K562 (cell line): ENCODE measurements around the gene MAD2L1BP. TPM values are rescaled to one million over a fixed set of nuclear protein-coding genes. Genes with fewer than 3 reads are reported as not detected.

Experiments used
- BHLHE40 ChIP-seq: IDR thresholded peaks from 2 replicates; pipeline ENCODE4 v1.6.1; 2011; ENCODE audit warnings: low read length, improper control_type of control experiment
- BRF2 ChIP-seq: IDR thresholded peaks from 3 replicates; pipeline ENCODE4 v1.6.1; 2011; ENCODE audit warnings: borderline replicate concordance, mild to moderate bottlenecking; ENCODE audit not compliant: insufficient read length, insufficient read depth
- E4F1 ChIP-seq: fragments of 250-450 bp; sonication (Bioruptor Pico); IDR thresholded peaks from 2 replicates; pipeline ENCODE4 v1.5.0; 2021; ENCODE audit warnings: mild to moderate bottlenecking, borderline replicate concordance
- ELF4 ChIP-seq: fragments of 450-650 bp; formaldehyde crosslinking; IDR thresholded peaks from 2 replicates; pipeline ENCODE4 v1.4.0; 2022; ENCODE audit warnings: missing genetic modification characterization
- KAT7 ChIP-seq: sonication (generic); formaldehyde crosslinking; IDR thresholded peaks from 2 replicates; pipeline ENCODE4 v1.8.0; 2022; ENCODE audit warnings: missing genetic modification reagents, mild to moderate bottlenecking, borderline replicate concordance
- MYNN ChIP-seq, 2 experiments: sonication (generic); formaldehyde crosslinking in 1 of 2; IDR thresholded peaks; 2 replicates each; pipeline versions ENCODE4 v1.5.0 to v1.6.1; 2016 to 2020; ENCODE audit warnings: antibody characterized with exemption in 1 of 2, missing genetic modification reagents in 1 of 2
- RBFOX2 ChIP-seq: fragments of 200-400 bp; formaldehyde crosslinking; IDR thresholded peaks from 2 replicates; pipeline ENCODE4 v1.6.1; 2017; ENCODE audit warnings: low read depth, mild to moderate bottlenecking, low read length, moderate library complexity
- RCOR1 ChIP-seq, 2 experiments: IDR thresholded peaks; 2 replicates each; pipeline ENCODE4 v1.6.1; 2012; ENCODE audit warnings: low read depth in 2 of 2, low read length in 2 of 2, borderline replicate concordance in 1 of 2, improper control_type of control experiment in 1 of 2
- SMAD4 ChIP-seq: fragments of 250-450 bp; sonication (Bioruptor Pico); conservative IDR thresholded peaks from 2 replicates; pipeline ENCODE4 v1.8.0; 2021; ENCODE audit warnings: inconsistent platforms, mild to moderate bottlenecking, moderate library complexity
- SREBF2 ChIP-seq: sonication (generic); formaldehyde crosslinking; IDR thresholded peaks from 2 replicates; pipeline ENCODE4 v1.4.0; 2020; ENCODE audit warnings: mild to moderate bottlenecking, missing genetic modification reagents
- TCF7 ChIP-seq: sonication (generic); IDR thresholded peaks from 2 replicates; pipeline ENCODE4 v1.6.1; 2016; ENCODE audit warnings: antibody characterized with exemption, borderline replicate concordance
- XRCC4 ChIP-seq: IDR thresholded peaks from one replicate; pipeline ENCODE4 v1.6.1; 2011; ENCODE audit not compliant: insufficient read depth, insufficient read length; ENCODE audit errors: extremely low read depth
- ZBTB40 ChIP-seq, 2 experiments: fragments of 450-650 bp in 1 of 2; sonication (generic) in 1 of 2; formaldehyde crosslinking in 1 of 2; IDR thresholded peaks; 2 replicates each; pipeline versions ENCODE4 v1.7.1 to v1.9.0; 2016 to 2022; ENCODE audit warnings: inconsistent platforms in 1 of 2, mild to moderate bottlenecking in 1 of 2, missing genetic modification reagents in 1 of 2
- polyA plus RNA-seq, 8 experiments: library from polyadenylated mRNA; depleted of rRNA in 4 of 8; stranded (reverse) in 5 of 8; unstranded in 3 of 8; fragments of >200 nt; fragmentation: Nextera tagmentation in 2 of 8; fragmentation: Illumina TruSeq in 1 of 8; extraction: Ambion mirVana in 2 of 8; extraction: Trizol in 1 of 8; gene quantifications; 2 replicates each; pipeline versions ENCODE4 v1.2.1 to v1.2.3, GENCODE V29; 2011 to 2014; ENCODE audit warnings: inconsistent platforms in 1 of 8, missing spikeins in 1 of 8
- total RNA-seq, 7 experiments: library from RNA; depleted of rRNA in 6 of 7; stranded (reverse); fragments of >200 nt in 6 of 7; fragmentation: Illumina TruSeq in 2 of 7; extraction: Trizol in 2 of 7; gene quantifications; 2 replicates each; pipeline versions ENCODE4 v1.2.1 to v1.2.3, GENCODE V29; 2011 to 2021; ENCODE audit warnings: low replicate concordance in 1 of 7

MAD2L1BP gene
- total and polyA plus RNA-seq, 9 of the 15 experiments (the other 6 are each of a cell fraction or from before 2014, with no cell fraction given) = 69.7 to 321 (median 111) TPM

DNA sequence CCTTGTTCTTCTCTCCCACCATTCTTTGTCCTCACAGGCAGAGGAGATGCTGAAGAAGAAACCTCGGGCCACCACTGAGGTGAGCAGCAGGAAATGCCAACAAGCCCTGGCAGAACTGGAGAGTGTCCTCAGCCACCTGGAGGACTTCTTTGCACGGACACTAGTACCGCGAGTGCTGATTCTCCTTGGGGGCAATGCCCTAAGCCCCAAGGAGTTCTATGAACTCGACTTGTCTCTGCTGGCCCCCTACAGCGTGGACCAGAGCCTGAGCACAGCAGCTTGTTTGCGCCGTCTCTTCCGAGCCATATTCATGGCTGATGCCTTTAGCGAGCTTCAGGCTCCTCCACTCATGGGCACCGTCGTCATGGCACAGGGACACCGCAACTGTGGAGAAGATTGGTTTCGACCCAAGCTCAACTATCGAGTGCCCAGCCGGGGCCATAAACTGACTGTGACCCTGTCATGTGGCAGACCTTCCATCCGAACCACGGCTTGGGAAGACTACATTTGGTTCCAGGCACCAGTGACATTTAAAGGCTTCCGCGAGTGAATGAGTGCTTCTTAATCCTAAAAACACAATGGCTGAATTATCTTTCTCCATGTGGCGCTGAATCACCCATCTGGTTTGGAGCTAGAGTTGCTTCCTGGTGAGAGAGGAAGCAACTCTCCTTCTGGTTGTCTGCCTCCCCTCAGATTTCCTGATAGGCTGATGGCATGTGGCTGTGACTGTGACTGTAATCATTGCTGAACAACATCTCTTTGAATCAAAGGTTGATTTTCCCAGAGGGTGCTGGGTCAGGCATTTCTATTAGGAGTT, 4.6 kb downstream of the MAD2L1BP start (continued):
- TF ChIP-seq ZBTB40 (IDR thresholded peaks at IDR 0.05) (0 out of 2 replicates have a peak, but pooled peaks have one; percentile 21), ZBTB40 (CRISPR knock-in tag; IDR thresholded peaks at IDR 0.05) (no peak), BRF2 (no peak), BHLHE40 (no peak; the same call in 1 of the 2 replicates), MYNN (IDR thresholded peaks at IDR 0.05) (peak; percentile 54; the same call in 1 of the 2 replicates), MYNN (CRISPR knock-in tag; IDR thresholded peaks at IDR 0.05) (no peak), KAT7 (CRISPR knock-in tag) (no peak), SMAD4 (CRISPR knock-in tag) (peak; percentile 83), ELF4 (CRISPR knock-in tag) (peak; percentile 87), RBFOX2 (peak; percentile 56; the same call in 1 of the 2 replicates), SREBF2 (CRISPR knock-in tag) (no peak), RCOR1 (IDR thresholded peaks at IDR 0.05; ENCODE audit: borderline replicate concordance in 1 of 2, low read depth in 2 of 2, low read length in 2 of 2) (peak in 1 of 2 experiments; percentile 93; a peak in 3 of 4 replicates), XRCC4 (no peak), E4F1 (no peak), TCF7 (no peak)
